ENCODE data around the gene SAP30BP.

Gene SAP30BP

DNA sequence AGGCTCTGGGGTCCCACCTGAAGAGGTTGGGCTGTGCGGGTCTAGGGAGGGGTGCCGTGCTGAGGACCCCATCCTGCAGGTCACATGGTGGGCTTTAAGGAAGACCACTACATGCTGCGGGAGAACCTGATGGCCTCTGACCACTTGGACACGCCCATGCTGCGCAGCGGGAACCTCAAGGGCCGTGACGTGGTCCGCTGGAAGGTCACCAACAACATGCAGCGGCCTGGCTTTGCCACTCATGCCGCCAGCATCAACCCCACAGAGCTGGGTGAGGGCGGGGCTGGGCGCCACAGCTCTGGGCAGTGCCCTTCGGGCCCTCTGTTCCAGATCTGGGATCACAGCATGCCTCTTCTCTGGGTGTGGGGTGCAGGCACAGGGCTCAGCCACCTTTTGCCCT, 72.7 kb downstream of the SAP30BP start:
- DNase-seq (ENCODE audit: low spot score), result no peak

DNA sequence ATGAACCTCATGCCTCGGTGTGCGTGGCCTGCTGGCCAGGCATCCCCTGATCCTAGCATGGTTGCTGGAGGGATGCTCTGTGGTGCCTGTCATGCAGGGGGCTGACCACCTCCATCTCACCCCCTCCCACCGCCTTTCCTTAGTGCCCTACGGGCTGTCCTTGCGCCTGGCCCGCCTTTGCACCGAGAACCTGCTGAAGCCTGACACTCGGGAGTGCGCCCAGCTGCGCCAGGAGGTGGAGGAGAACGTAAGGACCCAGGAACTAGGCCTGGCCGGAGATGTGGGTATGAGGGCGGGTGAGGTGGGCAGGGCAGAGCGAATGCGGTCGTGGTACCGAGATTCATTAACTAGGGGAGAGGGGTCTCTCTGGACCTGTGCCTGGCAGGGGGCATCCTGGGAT, 73.1 kb downstream of the SAP30BP start:
- no peak for DNase-seq (ENCODE audit: low spot score)

DNA sequence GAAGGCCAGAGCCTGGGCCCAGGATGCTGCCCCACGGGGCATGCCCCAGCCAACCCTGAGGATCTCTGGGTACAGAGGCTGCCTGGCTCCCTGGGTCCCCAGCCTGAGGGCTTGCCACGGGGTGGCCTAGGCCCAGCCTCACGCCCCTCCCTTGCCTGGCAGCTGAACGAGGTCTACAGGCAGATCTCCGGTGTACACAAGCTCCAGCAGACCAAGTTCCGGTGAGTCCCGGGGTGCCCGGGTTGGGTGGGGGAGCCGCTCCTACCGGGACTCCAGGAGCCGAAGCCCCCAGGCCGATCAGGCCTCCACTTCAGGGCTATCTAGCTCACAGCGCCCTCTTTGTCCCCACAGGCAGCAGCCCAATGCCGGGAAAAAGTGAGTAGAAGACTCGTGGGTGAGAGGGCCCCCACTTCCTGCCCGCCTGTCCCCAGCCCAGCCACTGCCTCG, 73.5 kb downstream of the SAP30BP start:
- no peak for DNase-seq (ENCODE audit: low spot score)

DNA sequence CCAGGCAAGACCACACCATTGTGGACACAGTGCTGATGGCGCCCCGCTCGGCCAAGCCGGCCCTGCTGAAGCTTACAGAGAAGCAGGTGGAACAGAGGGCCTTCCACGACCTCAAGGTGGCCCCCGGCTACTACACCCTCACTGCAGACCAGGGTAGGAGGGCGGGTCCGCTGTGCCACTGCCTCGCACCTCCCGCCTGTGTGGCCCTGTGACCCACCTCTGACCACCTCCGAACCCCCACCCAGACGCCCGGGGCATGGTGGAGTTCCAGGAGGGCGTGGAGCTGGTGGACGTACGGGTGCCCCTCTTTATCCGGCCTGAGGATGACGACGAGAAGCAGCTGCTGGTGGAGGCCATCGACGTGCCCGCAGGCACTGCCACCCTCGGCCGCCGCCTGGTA, 75.2 kb downstream of the SAP30BP start:
- no peak for DNase-seq (ENCODE audit: low spot score)

- no peak for DNase-seq (ENCODE audit: low spot score)
Measured at GRCh38 chr17:75743625-75744206, 76.6 kb downstream of the SAP30BP start.

GRCh38 chr17:75748706-75749105, 81.6 kb downstream of the SAP30BP start:
- no peak for DNase-seq (ENCODE audit: low spot score)

GRCh38 chr17:75749545-75750389, 82.6 kb downstream of the SAP30BP start:
- DNase-seq (ENCODE audit: low spot score), result peak; percentile 94

DNA sequence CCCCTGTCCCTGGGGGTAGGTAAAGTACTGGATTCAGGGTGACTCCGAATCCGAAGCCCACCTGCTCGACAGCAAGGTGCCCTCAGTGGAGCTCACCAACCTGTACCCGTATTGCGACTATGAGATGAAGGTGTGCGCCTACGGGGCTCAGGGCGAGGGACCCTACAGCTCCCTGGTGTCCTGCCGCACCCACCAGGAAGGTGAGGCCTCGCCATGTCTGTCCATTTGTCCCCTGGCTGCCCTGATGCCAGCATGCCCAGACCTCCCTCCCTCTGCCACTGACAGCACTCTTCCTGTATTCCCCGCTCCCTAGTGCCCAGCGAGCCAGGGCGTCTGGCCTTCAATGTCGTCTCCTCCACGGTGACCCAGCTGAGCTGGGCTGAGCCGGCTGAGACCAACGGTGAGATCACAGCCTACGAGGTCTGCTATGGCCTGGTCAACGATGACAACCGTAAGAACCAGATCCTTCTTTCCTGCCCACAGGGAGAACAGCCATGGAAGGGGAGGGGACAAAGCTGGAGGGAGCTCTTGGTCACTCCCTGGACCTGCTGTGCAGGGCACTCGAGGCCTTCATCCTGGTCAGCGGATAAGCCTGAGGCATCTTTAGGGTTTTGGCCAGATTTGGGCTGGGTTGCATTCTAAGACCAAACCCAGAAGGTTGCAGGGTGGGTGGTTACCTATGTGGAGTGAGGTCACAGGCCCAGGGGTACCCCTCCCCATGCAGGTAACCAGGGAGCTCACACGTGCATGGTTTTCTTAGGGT, 83.7 kb downstream of the SAP30BP start:
- no peak for DNase-seq (ENCODE audit: low spot score)

GRCh38 chr17:75751676-75752404, 84.7 kb downstream of the SAP30BP start:
- no peak for DNase-seq (ENCODE audit: low spot score)

DNA sequence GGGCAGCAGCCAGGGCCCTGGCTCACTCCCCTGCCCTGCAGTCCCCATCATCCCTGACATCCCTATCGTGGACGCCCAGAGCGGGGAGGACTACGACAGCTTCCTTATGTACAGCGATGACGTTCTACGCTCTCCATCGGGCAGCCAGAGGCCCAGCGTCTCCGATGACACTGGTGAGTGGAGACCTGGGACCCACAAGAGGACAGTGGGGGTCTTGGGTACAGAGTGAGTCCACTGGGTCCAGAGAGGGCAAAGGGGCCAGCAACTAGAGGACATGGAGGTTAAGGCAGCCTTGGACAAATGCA, 85.2 kb downstream of the SAP30BP start:
- DNase-seq (ENCODE audit: low spot score), result no peak

- DNase-seq (ENCODE audit: low spot score), result no peak
Measured at GRCh38 chr17:75752802-75753513, 85.8 kb downstream of the SAP30BP start.

DNA sequence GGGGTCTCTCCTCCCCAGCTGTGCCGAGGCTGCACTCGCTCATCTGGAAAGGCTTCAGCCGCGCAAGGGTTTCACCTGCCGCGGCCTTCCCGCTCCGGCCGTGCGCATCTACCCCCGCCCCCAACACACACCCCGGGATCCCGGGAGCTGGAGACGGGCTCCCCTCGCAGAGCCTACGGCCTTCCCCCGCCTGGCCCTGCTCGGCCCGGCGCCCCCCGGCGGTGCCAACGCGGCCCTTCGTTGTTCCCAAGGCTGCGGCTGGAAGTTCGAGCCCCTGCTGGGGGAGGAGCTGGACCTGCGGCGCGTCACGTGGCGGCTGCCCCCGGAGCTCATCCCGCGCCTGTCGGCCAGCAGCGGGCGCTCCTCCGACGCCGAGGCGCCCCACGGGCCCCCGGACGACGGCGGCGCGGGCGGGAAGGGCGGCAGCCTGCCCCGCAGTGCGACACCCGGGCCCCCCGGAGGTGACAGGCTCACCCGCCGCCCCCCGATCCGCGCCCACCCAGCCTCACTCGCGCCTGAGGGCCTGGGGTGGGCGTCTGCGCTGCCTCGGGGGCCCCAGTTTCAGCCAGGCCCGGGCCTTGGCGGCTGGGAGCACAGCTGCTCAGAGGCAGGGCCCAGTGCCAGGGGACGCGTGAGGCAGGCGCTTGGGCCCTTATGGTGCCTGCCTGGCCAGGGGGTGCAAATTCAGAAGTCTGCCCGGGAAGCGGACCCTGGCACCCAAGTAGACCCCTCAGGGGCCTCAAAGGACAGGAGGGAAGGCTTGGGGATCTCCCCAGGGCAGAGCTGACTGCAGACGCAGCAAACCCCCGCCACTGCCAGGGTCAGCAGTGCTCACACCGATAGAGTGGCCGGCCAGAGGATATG, 86.6 kb downstream of the SAP30BP start:
- peak; percentile 89 for DNase-seq (ENCODE audit: low spot score)

DNA sequence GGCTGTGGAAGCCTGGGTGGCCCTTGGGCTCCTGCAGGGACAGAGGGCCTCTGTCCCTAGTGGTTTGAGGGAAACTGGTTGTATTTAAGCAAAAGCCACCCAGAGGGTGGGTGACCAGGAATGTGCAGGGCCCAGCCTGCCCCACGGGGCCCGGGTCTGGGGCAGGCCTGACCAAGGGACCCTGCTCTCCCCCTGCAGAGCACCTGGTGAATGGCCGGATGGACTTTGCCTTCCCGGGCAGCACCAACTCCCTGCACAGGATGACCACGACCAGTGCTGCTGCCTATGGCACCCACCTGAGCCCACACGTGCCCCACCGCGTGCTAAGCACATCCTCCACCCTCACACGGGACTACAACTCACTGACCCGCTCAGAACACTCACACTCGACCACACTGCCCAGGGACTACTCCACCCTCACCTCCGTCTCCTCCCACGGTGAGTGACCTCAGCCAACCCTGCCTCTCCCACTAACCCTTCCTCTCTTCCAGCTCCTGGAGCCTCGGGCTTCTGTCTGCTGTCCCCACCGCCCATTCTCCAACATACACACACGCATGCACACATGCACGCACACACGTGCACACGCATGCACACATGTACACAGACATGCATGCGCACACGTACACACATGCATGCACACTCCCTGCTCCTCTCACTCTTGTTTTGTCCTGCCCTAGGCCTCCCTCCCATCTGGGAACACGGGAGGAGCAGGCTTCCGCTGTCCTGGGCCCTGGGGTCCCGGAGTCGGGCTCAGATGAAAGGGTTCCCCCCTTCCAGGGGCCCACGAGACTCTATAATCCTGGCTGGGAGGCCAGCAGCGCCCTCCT, 87.5 kb downstream of the SAP30BP start:
- DNase-seq (ENCODE audit: low spot score), result no peak

DNA sequence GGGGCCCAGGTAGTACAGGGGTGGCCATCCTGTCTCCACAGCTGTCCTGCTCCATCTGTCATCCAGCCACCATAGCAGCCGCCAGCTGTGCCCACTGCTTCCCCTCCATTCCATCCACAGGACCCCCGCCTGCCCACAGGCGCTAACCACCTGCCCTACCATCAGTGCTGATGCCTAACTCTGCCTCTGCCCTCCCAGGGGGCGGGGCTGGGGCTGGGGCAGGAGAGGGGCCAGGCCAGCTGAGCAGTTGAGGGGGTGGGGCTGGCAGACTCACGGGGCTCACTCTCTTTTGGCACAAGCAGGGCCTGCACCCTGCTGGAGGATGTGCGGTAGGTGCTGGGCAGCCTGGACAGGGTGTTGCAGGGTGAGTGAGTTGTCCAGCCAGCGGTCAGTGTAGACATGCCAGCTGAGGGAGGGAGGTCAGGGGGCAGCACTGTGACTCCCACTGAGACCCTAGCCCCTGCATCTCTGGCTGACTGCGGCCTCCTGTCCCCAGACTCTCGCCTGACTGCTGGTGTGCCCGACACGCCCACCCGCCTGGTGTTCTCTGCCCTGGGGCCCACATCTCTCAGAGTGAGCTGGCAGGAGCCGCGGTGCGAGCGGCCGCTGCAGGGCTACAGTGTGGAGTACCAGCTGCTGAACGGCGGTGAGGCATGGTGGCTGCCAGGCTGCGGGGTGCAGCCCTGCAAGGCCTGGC, 88.2 kb downstream of the SAP30BP start:
- DNase-seq (ENCODE audit: low spot score), result no peak

GRCh38 chr17:75755990-75756389, 88.9 kb downstream of the SAP30BP start:
- no peak for DNase-seq (ENCODE audit: low spot score)

GRCh38 chr17:75756451-75757085, 89.4 kb downstream of the SAP30BP start:
- no peak for DNase-seq (ENCODE audit: low spot score)

- DNase-seq (ENCODE audit: low spot score), result no peak
Measured at GRCh38 chr17:75757086-75757681, 90.0 kb downstream of the SAP30BP start.
